IMR-90 (cell line): ENCODE results near the gene GFRA3. TPM values are rescaled to one million over a fixed set of nuclear protein-coding genes. Genes with fewer than 3 reads are reported as not detected.

Source experiments
- ATAC-seq: fragments of 200-7000 bp; cut with Tn5 transposase; 2 replicates; pipeline ENCODE4 v1.9.1; 2020; ENCODE audit warnings: low read depth, mild to moderate bottlenecking, moderate library complexity
- BruUV-seq: library from RNA; stranded (reverse); fragments of 400-500 nt; replicated peaks from 2 replicates; lab custom pipeline; 2021; lab: Mats Ljungman, UMichigan
- CTCF ChIA-PET: fragments of 300-600 bp; formaldehyde crosslinking; extraction: SDS; loops from one replicate; lab custom pipeline; 2021; ENCODE audit warnings: antibody characterized with exemption; lab: Yijun Ruan, JAX
- POLR2A ChIA-PET: fragments of 300-600 bp; sonication (Branson Sonifier 250); formaldehyde crosslinking; loops from one replicate; lab custom pipeline; 2022; ENCODE audit warnings: antibody characterized with exemption; ENCODE audit not compliant: unreplicated experiment; lab: Charles Lee
- DNase-seq: peaks from one replicate; pipeline ENCODE4 v3.0.0; 2013
- H2AFZ ChIP-seq: replicated peaks from 2 replicates; pipeline ENCODE3; 2013; ENCODE audit warnings: low read length, mild to moderate bottlenecking; ENCODE audit not compliant: poor library complexity
- H2AK5ac ChIP-seq: 2 replicates; pipeline ENCODE4 v1.6.1; 2013; ENCODE audit warnings: low read depth, low read length, inconsistent platforms
- H2AK9ac ChIP-seq: replicated peaks from 2 replicates; pipeline ENCODE3; 2013; ENCODE audit warnings: mild to moderate bottlenecking, low read depth, low read length, moderate library complexity; ENCODE audit not compliant: poor library complexity
- H2BK120ac ChIP-seq: 2 replicates; pipeline ENCODE4 v1.6.1; 2013; ENCODE audit warnings: low read depth, low read length, inconsistent platforms
- H2BK15ac ChIP-seq: 3 replicates; pipeline ENCODE4 v1.6.1; 2013; ENCODE audit warnings: low read depth, low read length, inconsistent platforms
- H2BK20ac ChIP-seq: 2 replicates; pipeline ENCODE4 v1.6.1; 2013; ENCODE audit warnings: low read depth, mild to moderate bottlenecking, inconsistent platforms, low read length, moderate library complexity
- H2BK5ac ChIP-seq: 2 replicates; pipeline ENCODE4 v1.6.1; 2013; ENCODE audit warnings: mild to moderate bottlenecking, low read depth, low read length, inconsistent platforms; ENCODE audit not compliant: poor library complexity, severe bottlenecking
- H3K14ac ChIP-seq: replicated peaks from 2 replicates; pipeline ENCODE4 v1.6.1; 2013; ENCODE audit warnings: low read depth, low read length, inconsistent platforms
- H3K18ac ChIP-seq: 2 replicates; pipeline ENCODE4 v1.6.1; 2013; ENCODE audit warnings: low read depth, low read length, control low read depth
- H3K23ac ChIP-seq: 2 replicates; pipeline ENCODE4 v1.6.1; 2013; ENCODE audit warnings: low read depth, low read length, inconsistent platforms
- H3K27ac ChIP-seq: 2 replicates; pipeline ENCODE4 v1.5.1; 2013; ENCODE audit warnings: mild to moderate bottlenecking, control low read depth, low read length; ENCODE audit not compliant: insufficient read depth
- H3K27me3 ChIP-seq: 2 replicates; pipeline ENCODE4 v1.6.1; 2013; ENCODE audit warnings: low read length; ENCODE audit not compliant: control insufficient read depth, insufficient read depth
- H3K36me3 ChIP-seq: 2 replicates; pipeline ENCODE4 v1.6.1; 2013; ENCODE audit warnings: low read length, mixed read lengths; ENCODE audit not compliant: control insufficient read depth, insufficient read depth
- H3K4ac ChIP-seq: 2 replicates; pipeline ENCODE4 v1.6.1; 2013; ENCODE audit warnings: low read depth, low read length, inconsistent platforms
- H3K4me1 ChIP-seq: 2 replicates; pipeline ENCODE4 v1.6.1; 2013; ENCODE audit warnings: low read length, mixed read lengths; ENCODE audit not compliant: control insufficient read depth, insufficient read depth
- H3K4me2 ChIP-seq: 2 replicates; pipeline ENCODE4 v1.6.1; 2013; ENCODE audit warnings: low read depth, mild to moderate bottlenecking, control low read depth, low read length, moderate library complexity
- H3K4me3 ChIP-seq: 2 replicates; pipeline ENCODE4 v1.5.1; 2013; ENCODE audit warnings: low read depth, mild to moderate bottlenecking, control low read depth, low read length, moderate library complexity; ENCODE audit not compliant: insufficient read depth
- H3K56ac ChIP-seq: 2 replicates; pipeline ENCODE4 v1.6.1; 2013; ENCODE audit warnings: low read length, inconsistent platforms; ENCODE audit not compliant: insufficient read depth; ENCODE audit errors: extremely low read depth
- H3K79me1 ChIP-seq, 2 experiments: 2 replicates each; pipeline ENCODE4 v1.6.1; 2013; ENCODE audit warnings: low read length in 2 of 2, inconsistent platforms in 1 of 2, low read depth in 1 of 2
- H3K9ac ChIP-seq: 2 replicates; pipeline ENCODE4 v1.6.1; 2013; ENCODE audit warnings: low read depth, low read length, control low read depth
- H3K9me1 ChIP-seq: 2 replicates; pipeline ENCODE4 v1.6.1; 2013; ENCODE audit warnings: low read length, inconsistent platforms; ENCODE audit not compliant: insufficient read depth
- H3K9me3 ChIP-seq: 2 replicates; pipeline ENCODE4 v1.6.1; 2013; ENCODE audit warnings: low read length; ENCODE audit not compliant: control insufficient read depth, insufficient read depth
- H4K20me1 ChIP-seq: 2 replicates; pipeline ENCODE4 v1.6.1; 2013; ENCODE audit warnings: low read length, inconsistent platforms; ENCODE audit not compliant: insufficient read depth
- H4K5ac ChIP-seq: 2 replicates; pipeline ENCODE4 v1.6.1; 2013; ENCODE audit warnings: mild to moderate bottlenecking, low read depth, low read length, control low read depth
- H4K8ac ChIP-seq, 2 experiments: 2 replicates each; pipeline ENCODE4 v1.6.1; 2013; ENCODE audit warnings: low read depth in 2 of 2, low read length in 2 of 2, control low read depth in 1 of 2, inconsistent platforms in 1 of 2
- H4K91ac ChIP-seq: 2 replicates; pipeline ENCODE4 v1.6.1; 2013; ENCODE audit warnings: low read depth, low read length, inconsistent platforms; ENCODE audit not compliant: insufficient read depth
- CEBPB ChIP-seq: IDR thresholded peaks from 2 replicates; pipeline ENCODE4 v1.6.1; 2012; ENCODE audit warnings: low read depth, low read length, improper control_type of control experiment
- ELK1 ChIP-seq: fragments of 150-350 bp; IDR thresholded peaks from 2 replicates; pipeline ENCODE4 v1.6.1; 2016; ENCODE audit warnings: low read depth, mild to moderate bottlenecking, low read length, moderate library complexity, borderline replicate concordance
- FOS ChIP-seq: fragments of 150-350 bp; IDR thresholded peaks from 2 replicates; pipeline ENCODE4 v1.6.1; 2016; ENCODE audit warnings: low read depth, low read length
- MAZ ChIP-seq: IDR thresholded peaks from 2 replicates; pipeline ENCODE4 v1.6.1; 2012; ENCODE audit warnings: low read depth, mild to moderate bottlenecking, low read length, improper control_type of control experiment, moderate library complexity, borderline replicate concordance
- MXI1 ChIP-seq: IDR thresholded peaks from 2 replicates; pipeline ENCODE4 v1.6.1; 2012; ENCODE audit warnings: low read depth, mild to moderate bottlenecking, low read length, moderate library complexity, borderline replicate concordance
- NFE2L2 ChIP-seq: fragments of 150-350 bp; IDR thresholded peaks from 2 replicates; pipeline ENCODE4 v1.6.1; 2016; ENCODE audit warnings: low read depth, mild to moderate bottlenecking, low read length
- RFX5 ChIP-seq: IDR thresholded peaks from 2 replicates; pipeline ENCODE4 v1.8.0; 2012; ENCODE audit warnings: low read depth, mild to moderate bottlenecking, low read length, moderate library complexity
- SMC3 ChIP-seq: fragments of 150-350 bp; IDR thresholded peaks from 2 replicates; pipeline ENCODE4 v1.6.1; 2016; ENCODE audit warnings: low read depth, mild to moderate bottlenecking, antibody characterized with exemption, low read length, moderate library complexity
- WGBS, 2 experiments: methylation state at CpG; one replicate each; pipeline versions ENCODE4 v1.1.5 to v1.1.7; 2013; ENCODE audit warnings: missing lambda C conversion rate in 2 of 2; ENCODE audit not compliant: insufficient read length in 1 of 2; ENCODE audit errors: extremely low coverage in 2 of 2; 5-methylcytosine and 5-hydroxymethylcytosine counted together
- dilution Hi-C: fragments of 300-500 bp; cut with HindIII; formaldehyde crosslinking; loops from one replicate; pipeline ENCODE4 v1.14.3; 2018; ENCODE audit warnings: low sequenced_read_pairs; ENCODE audit not compliant: unreplicated experiment
- in situ Hi-C: fragments of 300-500 bp; cut with MboI; formaldehyde crosslinking; loops from 3 replicates; pipeline ENCODE4 v1.14.3; 2019; ENCODE audit warnings: low sequenced_read_pairs, inconsistent platforms, mixed read lengths
- intact Hi-C: fragments of 100-400 bp; cut with micrococcal nuclease; formaldehyde crosslinking; loops from 2 replicates; pipeline ENCODE4 v1.10.0; 2022
- polyA plus RNA-seq, 3 experiments: library from polyadenylated mRNA; depleted of rRNA; stranded (reverse); fragments of >200 nt; gene quantifications; 2 replicates each; pipeline ENCODE4 v1.2.3, GENCODE V29; 2012; ENCODE audit warnings: low replicate concordance in 1 of 3
- total RNA-seq: library from RNA; depleted of rRNA; stranded (reverse); fragments of >200 nt; gene quantifications from 2 replicates; pipeline ENCODE4 v1.2.3, GENCODE V29; 2012

Gene GFRA3
- total and polyA plus RNA-seq, 2 of the 4 experiments (the other 2 are of a cell fraction) = not detected

DNA sequence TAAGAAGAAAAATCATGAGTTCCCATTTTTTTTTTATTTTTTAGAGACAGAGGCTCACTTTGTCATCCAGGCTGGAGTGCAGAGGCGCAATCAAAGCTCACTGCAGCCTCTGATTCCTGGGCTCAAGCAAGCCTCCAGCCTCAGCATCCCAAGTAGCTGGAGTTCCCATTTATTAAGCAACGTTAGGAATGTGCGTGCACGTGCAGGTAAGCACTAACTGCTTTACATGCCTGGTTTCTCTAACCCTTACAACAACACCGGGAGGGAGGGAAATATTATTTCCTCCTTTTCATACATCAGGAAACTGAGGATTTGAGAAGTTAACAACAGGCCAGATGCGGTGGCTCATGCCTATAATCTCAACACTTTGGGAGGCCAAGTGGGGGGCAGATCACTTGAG lies 45.0 kb downstream of the GFRA3 start:
- dilution Hi-C loops (no loop called here), in situ Hi-C loops (loop anchor here (10.0 kb wide), 1 partner anchor 185 kb away; no protein-coding TSS in a partner anchor), intact Hi-C loops (no loop called here)
- H3K23ac ChIP-seq = no peak overlapping the region
- H3K56ac ChIP-seq = no peak overlapping the region
- CTCF ChIA-PET = no interaction called here
- no TSS peak for BruUV-seq
- DNase-seq (no peak), ATAC-seq (no peak)
- peaks cover 7% of the 10 kb centered on the region; the same call in 1 of the 2 replicates for H3K27me3 ChIP-seq
- no peak overlapping the region for H3K18ac ChIP-seq
- no peak overlapping the region for H2BK5ac ChIP-seq
- POLR2A ChIA-PET = no interaction called here
- H3K36me3 ChIP-seq = no peaks in the 10 kb centered on the region
- H4K8ac ChIP-seq = no peak overlapping the region
- peaks cover 7% of the 10 kb centered on the region for H3K9me3 ChIP-seq
- no peak overlapping the region for H2AFZ ChIP-seq
- H2BK15ac ChIP-seq = no peak overlapping the region
- no peak overlapping the region for H3K4me3 ChIP-seq
- no peaks in the 10 kb centered on the region for H3K79me1 ChIP-seq
- H3K4ac ChIP-seq = no peak overlapping the region
- no peak overlapping the region for H2AK9ac ChIP-seq
- no peak overlapping the region for H3K27ac ChIP-seq
- no peak for TF ChIP-seq MXI1
- TF ChIP-seq RFX5 = no peak
- TF ChIP-seq NFE2L2 = no peak
- no peak for TF ChIP-seq SMC3
- no peak for TF ChIP-seq MAZ
- no peak for TF ChIP-seq CEBPB
- TF ChIP-seq ELK1 = no peak
- TF ChIP-seq FOS = no peak
- H4K5ac ChIP-seq = no peak overlapping the region
- H3K4me2 ChIP-seq = no peak overlapping the region
- H3K9me1 ChIP-seq = no peaks in the 10 kb centered on the region
- no peak overlapping the region for H2AK5ac ChIP-seq
- 100% methylated on average over 1 of the region's 6 CpGs; no CpG with 5 or more reads in 1 of the 2 experiments for WGBS, 2 experiments
- no peak overlapping the region for H2BK20ac ChIP-seq
- H3K9ac ChIP-seq = no peak overlapping the region
- no peak overlapping the region for H2BK120ac ChIP-seq
- H4K91ac ChIP-seq = no peak overlapping the region
- H4K20me1 ChIP-seq = no peaks in the 10 kb centered on the region
- no peak overlapping the region for H3K14ac ChIP-seq
- H3K4me1 ChIP-seq = no peaks in the 10 kb centered on the region
